Measurements from ENCODE around the gene LUZP1.

DNA sequence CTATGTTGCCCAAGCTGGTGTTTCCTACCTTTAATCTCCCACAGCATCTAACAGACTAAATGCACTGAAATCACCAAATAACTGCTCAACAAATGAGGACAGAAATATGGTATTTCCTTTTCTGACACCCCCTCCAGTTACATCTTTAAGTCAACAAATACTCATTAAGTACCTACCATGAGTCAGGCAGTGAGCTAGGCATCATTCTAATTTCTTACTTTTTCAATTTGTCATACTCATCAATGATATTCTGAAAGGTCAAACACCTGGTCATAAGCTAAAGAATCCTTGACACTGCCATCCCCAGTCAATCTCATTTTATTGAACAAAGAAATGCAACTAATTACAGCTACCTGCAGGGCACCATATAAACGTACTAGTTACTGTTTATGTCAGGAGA, 36.6 kb downstream of the LUZP1 start:
- TF ChIP-seq, protein P1, sequence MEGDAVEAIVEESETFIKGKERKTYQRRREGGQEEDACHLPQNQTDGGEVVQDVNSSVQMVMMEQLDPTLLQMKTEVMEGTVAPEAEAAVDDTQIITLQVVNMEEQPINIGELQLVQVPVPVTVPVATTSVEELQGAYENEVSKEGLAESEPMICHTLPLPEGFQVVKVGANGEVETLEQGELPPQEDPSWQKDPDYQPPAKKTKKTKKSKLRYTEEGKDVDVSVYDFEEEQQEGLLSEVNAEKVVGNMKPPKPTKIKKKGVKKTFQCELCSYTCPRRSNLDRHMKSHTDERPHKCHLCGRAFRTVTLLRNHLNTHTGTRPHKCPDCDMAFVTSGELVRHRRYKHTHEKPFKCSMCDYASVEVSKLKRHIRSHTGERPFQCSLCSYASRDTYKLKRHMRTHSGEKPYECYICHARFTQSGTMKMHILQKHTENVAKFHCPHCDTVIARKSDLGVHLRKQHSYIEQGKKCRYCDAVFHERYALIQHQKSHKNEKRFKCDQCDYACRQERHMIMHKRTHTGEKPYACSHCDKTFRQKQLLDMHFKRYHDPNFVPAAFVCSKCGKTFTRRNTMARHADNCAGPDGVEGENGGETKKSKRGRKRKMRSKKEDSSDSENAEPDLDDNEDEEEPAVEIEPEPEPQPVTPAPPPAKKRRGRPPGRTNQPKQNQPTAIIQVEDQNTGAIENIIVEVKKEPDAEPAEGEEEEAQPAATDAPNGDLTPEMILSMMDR (IDR thresholded peaks at IDR 0.05), result no peak
- TF ChIP-seq POLR2AphosphoS5 (IDR thresholded peaks at IDR 0.05) (no peak), POLR2A (IDR thresholded peaks at IDR 0.05) (no peak), EP300 (IDR thresholded peaks at IDR 0.05) (no peak)

Data from suprapubic skin (tissue), 4 donors.